PFSK-1 (cell line): ENCODE results near the gene BCR.
A peak's percentile ranks its signal among the peaks of the same experiment; 100 is the strongest.

Experiments used
- FOXP2 ChIP-seq: optimal IDR thresholded peaks from 2 replicates; pipeline ENCODE3; 2011; ENCODE audit warnings: borderline replicate concordance, control low read depth, inconsistent platforms; ENCODE audit not compliant: insufficient read depth; ENCODE audit errors: extremely low read length, extremely low read depth
- POLR2AphosphoS5 ChIP-seq: IDR thresholded peaks from 2 replicates; pipeline ENCODE4 v1.6.1; 2012; ENCODE audit warnings: low read depth, mild to moderate bottlenecking, control low read depth, low read length, moderate library complexity
- REST ChIP-seq, 2 experiments: IDR thresholded peaks; 2 replicates each; pipeline versions ENCODE4 v1.6.1 to v1.8.0; 2011 to 2012; ENCODE audit warnings: low read depth in 2 of 2, low read length in 2 of 2, control low read depth in 1 of 2, inconsistent platforms in 1 of 2, mild to moderate bottlenecking in 1 of 2, moderate library complexity in 1 of 2; ENCODE audit not compliant: insufficient read depth in 1 of 2
- SIN3A ChIP-seq: IDR thresholded peaks from 2 replicates; pipeline ENCODE4 v1.6.1; 2012; ENCODE audit warnings: mild to moderate bottlenecking, low read length, moderate library complexity, borderline replicate concordance; ENCODE audit not compliant: insufficient read depth
- TAF1 ChIP-seq: IDR thresholded peaks from 2 replicates; pipeline ENCODE4 v1.6.1; 2012; ENCODE audit warnings: low read length, control low read depth, borderline replicate concordance; ENCODE audit not compliant: insufficient read depth

Gene BCR

GRCh38 chr22:23147617-23148387, 32.5 kb upstream of the BCR start:
- TF ChIP-seq FOXP2 = no peak
- no peak for TF ChIP-seq POLR2AphosphoS5
- TF ChIP-seq SIN3A = no peak
- no peak for TF ChIP-seq REST (IDR thresholded peaks at IDR 0.05; ENCODE audit: insufficient read depth in 1 of 2, low read depth in 2 of 2, low read length in 2 of 2)

GRCh38 chr22:23149743-23150238, 30.5 kb upstream of the BCR start:
- no peak for TF ChIP-seq TAF1
- TF ChIP-seq FOXP2 = peak; percentile 82
- TF ChIP-seq REST (IDR thresholded peaks at IDR 0.05; ENCODE audit: insufficient read depth in 1 of 2, low read depth in 2 of 2, low read length in 2 of 2) = no peak
- no peak for TF ChIP-seq POLR2AphosphoS5
- no peak for TF ChIP-seq SIN3A

- TF ChIP-seq TAF1 = no peak
Observed at GRCh38 chr22:23150762-23151161, 29.5 kb upstream of the BCR start.

DNA sequence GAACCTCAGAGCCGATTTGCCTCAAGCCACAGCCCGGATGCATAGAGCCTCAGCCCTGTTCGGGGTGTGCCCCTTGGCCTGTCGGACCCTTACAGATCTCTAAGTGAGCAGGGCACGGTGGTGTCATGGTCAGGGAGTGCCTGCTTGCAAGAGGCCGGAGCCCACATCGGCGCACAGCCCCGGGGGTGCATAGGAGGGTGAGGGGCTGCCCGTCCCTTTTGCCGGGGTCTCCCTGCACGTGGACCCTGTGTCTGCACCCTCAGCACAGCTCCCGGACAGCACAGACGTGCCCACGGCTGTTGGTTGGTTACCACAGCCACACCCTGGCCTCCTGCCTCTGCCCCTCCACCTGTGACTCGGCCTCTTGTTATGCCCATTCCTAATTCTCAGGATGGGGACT, 28.5 kb upstream of the BCR start:
- TF ChIP-seq FOXP2 = no peak
- TF ChIP-seq REST (IDR thresholded peaks at IDR 0.05; ENCODE audit: insufficient read depth in 1 of 2, low read depth in 2 of 2, low read length in 2 of 2) = no peak
- TF ChIP-seq POLR2AphosphoS5 = no peak
- TF ChIP-seq TAF1 = no peak
- no peak for TF ChIP-seq SIN3A

DNA sequence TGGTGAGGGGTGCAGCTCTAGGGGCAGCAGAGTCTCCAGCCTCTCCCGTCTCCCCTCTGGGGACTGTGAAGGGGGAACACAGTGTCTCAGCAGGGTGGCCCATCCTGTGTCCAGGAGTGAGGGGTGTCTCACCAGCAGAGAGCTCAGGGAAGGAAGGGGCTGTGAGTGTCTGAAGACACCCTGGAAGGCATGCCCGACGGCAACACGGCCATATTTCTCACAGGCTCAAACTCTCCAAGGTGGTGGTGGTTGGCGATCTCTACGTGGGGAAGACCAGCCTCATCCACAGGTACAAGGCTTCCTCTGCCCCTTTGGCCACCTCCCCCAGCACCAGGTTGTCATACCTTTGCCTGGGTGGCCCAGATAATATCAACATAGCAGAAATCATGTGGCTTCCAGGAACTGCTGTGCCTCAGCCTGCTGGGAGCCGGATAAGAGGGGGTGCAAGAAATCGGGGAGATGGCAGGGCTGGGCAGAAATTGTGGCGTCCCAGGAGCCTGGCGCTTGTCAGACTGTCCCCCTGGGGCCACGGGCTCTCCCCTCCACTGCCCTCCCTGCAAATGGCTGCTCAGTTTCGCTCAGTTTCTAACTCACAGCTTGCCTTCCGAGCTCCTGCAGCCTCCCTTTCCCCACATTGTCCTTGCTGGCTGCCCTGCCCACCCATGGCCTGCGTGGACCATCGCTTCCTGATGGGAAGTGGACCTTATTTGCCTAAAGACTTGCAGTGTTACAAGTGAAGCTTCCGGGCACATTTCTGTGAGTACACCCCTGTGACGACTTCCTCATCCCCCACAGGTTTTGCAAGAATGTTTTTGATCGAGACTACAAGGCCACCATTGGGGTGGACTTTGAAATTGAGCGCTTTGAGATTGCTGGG, 27.8 kb upstream of the BCR start:
- TF ChIP-seq REST (IDR thresholded peaks at IDR 0.05; ENCODE audit: insufficient read depth in 1 of 2, low read depth in 2 of 2, low read length in 2 of 2) = no peak
- TF ChIP-seq SIN3A = no peak
- TF ChIP-seq POLR2AphosphoS5 = no peak
- no peak for TF ChIP-seq TAF1
- no peak for TF ChIP-seq FOXP2
